ENCODE measurements around the gene WNT3A. TPM values are rescaled to one million over a fixed set of nuclear protein-coding genes. Genes with fewer than 3 reads are reported as not detected.

Gene WNT3A
- total and polyA plus RNA-seq, 9 of the 15 experiments (the other 6 are each of a cell fraction or from before 2014, with no cell fraction given): not detected

- TF ChIP-seq CHD4 (IDR thresholded peaks at IDR 0.05; ENCODE audit: insufficient read depth, insufficient replicate concordance, low read depth, low read length, poor library complexity, severe bottlenecking): no peak
- TF ChIP-seq PHF21A (IDR thresholded peaks at IDR 0.05; ENCODE audit: borderline replicate concordance, low read depth): no peak
- TF ChIP-seq ZBTB17 (CRISPR knock-in tag; IDR thresholded peaks at IDR 0.05): no peak
- TF ChIP-seq ZFP1 (CRISPR knock-in tag; IDR thresholded peaks at IDR 0.05): no peak
- no peak for TF ChIP-seq PURB (CRISPR knock-in tag; IDR thresholded peaks at IDR 0.05; ENCODE audit: low read depth)
- TF ChIP-seq NCOR1 (IDR thresholded peaks at IDR 0.05): no peak
- TF ChIP-seq CTBP1 (IDR thresholded peaks at IDR 0.05; ENCODE audit: borderline replicate concordance): 0 out of 2 replicates have a peak, but pooled peaks have one; percentile 21
These were observed 35.7 kb downstream of the WNT3A start (continued) for GRCh38 chr1:228042508-228042907.

GRCh38 chr1:228043281-228043848 lies 36.6 kb downstream of the WNT3A start:
- no peak for DNase-seq (ENCODE audit: extremely low read depth in 1 of 4, low spot score in 3 of 4)

More at GRCh38 chr1:228043281-228043848, 36.6 kb downstream of the WNT3A start:
- FAIRE-seq (no peak), ATAC-seq (no peak)
- Histone ChIP-seq H3K27me3 (ENCODE audit: control insufficient read depth in 2 of 2, insufficient read depth in 2 of 2, low read length in 2 of 2) (peaks cover 25 to 64% of the 10 kb centered on the region in 2 experiments), H3K9me1 (ENCODE audit: control insufficient read depth, insufficient read depth, low read length) (peaks cover 4% of the 10 kb centered on the region), H3K27ac (ENCODE audit: extremely low read depth, low read depth, low read length) (no peak overlapping the region), H3K36me3 (ENCODE audit: control insufficient read depth, insufficient read depth, low read length) (no peaks in the 10 kb centered on the region), H4K20me1 (replicated peaks; ENCODE audit: control insufficient read depth, insufficient read depth, low read length) (peaks cover 7% of the 10 kb centered on the region; the same call in 1 of the 2 replicates), H3K79me2 (ENCODE audit: control insufficient read depth, insufficient read depth, low read length) (no peaks in the 10 kb centered on the region), H3K9ac (ENCODE audit: insufficient read depth in 1 of 2, low read depth in 2 of 2, low read length in 2 of 2) (no peak overlapping the region), H2AFZ (ENCODE audit: low read depth, low read length) (no peak overlapping the region), H3K9me3 (replicated peaks; ENCODE audit: control insufficient read depth, insufficient read depth, low read depth, low read length) (no peaks in the 10 kb centered on the region), H3K4me3 (no peak overlapping the region), H3K4me2 (ENCODE audit: insufficient read depth, low read length) (no peak overlapping the region), H3K4me1 (replicated peaks in 1 of 2; ENCODE audit: control insufficient read depth in 2 of 2, insufficient read depth in 2 of 2, low read length in 2 of 2) (peaks cover 0 to 4% of the 10 kb centered on the region in 2 experiments; a peak in 1 of 5 replicates)
- in situ Hi-C loops (cut with MboI) (no loop called here), intact Hi-C loops (cut with micrococcal nuclease) (no loop called here)
- CTCF ChIA-PET (ENCODE audit: low intra/inter-chr PET ratio): no interaction called here
- no peak for TF ChIP-seq SIRT6 (IDR thresholded peaks at IDR 0.05; ENCODE audit: low read depth, low read length)
- no peak for TF ChIP-seq BMI1 (IDR thresholded peaks at IDR 0.05; ENCODE audit: low read length)
- TF ChIP-seq GTF2F1 (IDR thresholded peaks at IDR 0.05; ENCODE audit: low read depth, low read length): no peak
- no peak for TF ChIP-seq ZBED1 (IDR thresholded peaks at IDR 0.05)
- no peak for TF ChIP-seq MCM7 (IDR thresholded peaks at IDR 0.05)
- TF ChIP-seq ZNF436 (CRISPR knock-in tag; IDR thresholded peaks at IDR 0.05): no peak
- no peak for TF ChIP-seq FOXJ2 (tag; IDR thresholded peaks at IDR 0.05)
- TF ChIP-seq SNAPC5 (CRISPR knock-in tag; IDR thresholded peaks at IDR 0.05): no peak
- TF ChIP-seq HMG20B (CRISPR knock-in tag; IDR thresholded peaks at IDR 0.05): no peak
- TF ChIP-seq SUPT5H (IDR thresholded peaks at IDR 0.05): no peak
- TF ChIP-seq EP300 (IDR thresholded peaks at IDR 0.05; ENCODE audit: low read length): no peak
- no peak for TF ChIP-seq ARID1B (IDR thresholded peaks at IDR 0.05)
- no peak for TF ChIP-seq ZNF12 (CRISPR knock-in tag; IDR thresholded peaks at IDR 0.05)
- TF ChIP-seq NCOA2 (IDR thresholded peaks at IDR 0.05; ENCODE audit: partially characterized antibody in 2 of 2): no peak
- no peak for TF ChIP-seq MITF (IDR thresholded peaks at IDR 0.05)
- no peak for TF ChIP-seq SMAD1 (IDR thresholded peaks at IDR 0.05; ENCODE audit: low read depth, low read length, partially characterized antibody)
- TF ChIP-seq ARID2 (IDR thresholded peaks at IDR 0.05): no peak
- POLR2A ChIA-PET: interaction anchor here (1.1 to 1.8 kb wide), 2 partner anchors 12 to 55 kb away, joined by 4 read pairs; no protein-coding TSS in a partner anchor
- WGBS (ENCODE audit: insufficient coverage, low coverage, missing lambda C conversion rate): 2% methylated on average over 7 of the region's 7 CpGs
- BruUV-seq (replicated peaks): no TSS peak
